Adrenal gland (tissue), 5 donors: Measurements from ENCODE around the gene SPP1.

Source experiments
- CTCF ChIP-seq, 6 experiments: fragments of 450-650 bp in 4 of 6; fragments of 200-600 bp in 2 of 6; sonication (generic) in 1 of 6; IDR thresholded peaks; 1 replicate in 5 of 6; 2 replicates in 1 of 6; pipeline versions ENCODE4 v1.5.1 to v1.8.0; 2016 to 2021; ENCODE audit warnings: antibody characterized with exemption in 6 of 6, mild to moderate bottlenecking in 2 of 6, moderate library complexity in 1 of 6
- POLR2A ChIP-seq, 2 donors: fragments of 450-650 bp; IDR thresholded peaks; one replicate each; pipeline ENCODE4 v1.6.1; 2017; ENCODE audit warnings: antibody characterized with exemption in 2 of 2, mild to moderate bottlenecking in 2 of 2, moderate library complexity in 1 of 2
- donor health status: DM: no; HTN: no; CAD: no.

GRCh38 chr4:87965501-87965975, 10.0 kb upstream of the SPP1 start:
- TF ChIP-seq CTCF (IDR thresholded peaks at IDR 0.05) (no peak), POLR2A (IDR thresholded peaks at IDR 0.05) (no peak)
